OCI-LY1 (cell line): ENCODE measurements around the gene FOXF1.

ENCODE experiments used
- H2AFZ ChIP-seq: fragments of 200-600 bp; sonication (generic), shearing (Covaris generic); 2 replicates; pipeline ENCODE4 v1.6.0; 2014; ENCODE audit warnings: antibody characterized with exemption, mild to moderate bottlenecking, low read length
- H3F3A ChIP-seq: fragments of 200-600 bp; sonication (generic), shearing (Covaris generic); 2 replicates; pipeline ENCODE4 v1.6.0; 2014; ENCODE audit warnings: mild to moderate bottlenecking, antibody characterized with exemption, low read length, moderate library complexity; ENCODE audit not compliant: insufficient read depth
- H3K27ac ChIP-seq: fragments of 200-600 bp; sonication (generic); 2 replicates; pipeline ENCODE4 v1.5.1; 2014; ENCODE audit warnings: low read length, mixed run types, mild to moderate bottlenecking, low read depth; ENCODE audit not compliant: poor library complexity, severe bottlenecking
- H3K27me3 ChIP-seq: fragments of 200-600 bp; sonication (generic); 2 replicates; pipeline ENCODE4 v1.6.0; 2014; ENCODE audit warnings: antibody characterized with exemption, mild to moderate bottlenecking, low read length, moderate library complexity; ENCODE audit not compliant: insufficient read depth
- H3K36me3 ChIP-seq: fragments of 200-600 bp; sonication (generic); 2 replicates; pipeline ENCODE4 v1.6.1; 2014; ENCODE audit warnings: mild to moderate bottlenecking, antibody characterized with exemption, low read length, moderate library complexity, mixed read lengths; ENCODE audit not compliant: insufficient read depth
- H3K4me1 ChIP-seq: fragments of 200-600 bp; sonication (generic); 2 replicates; pipeline ENCODE4 v1.5.1; 2014; ENCODE audit warnings: mild to moderate bottlenecking, low read length, moderate library complexity; ENCODE audit not compliant: insufficient read depth, severe bottlenecking
- H3K4me2 ChIP-seq: fragments of 200-600 bp; sonication (generic), shearing (Covaris generic); 2 replicates; pipeline ENCODE4 v1.6.1; 2014; ENCODE audit warnings: low read length
- H3K4me3 ChIP-seq: fragments of 200-600 bp; sonication (generic); 2 replicates; pipeline ENCODE4 v1.5.1; 2014; ENCODE audit warnings: low read length, low read depth, mild to moderate bottlenecking, mixed read lengths; ENCODE audit not compliant: poor library complexity, severe bottlenecking
- H3K79me2 ChIP-seq: fragments of 200-600 bp; shearing (Covaris generic); 2 replicates; pipeline ENCODE4 v1.6.1; 2016; ENCODE audit warnings: mixed run types, low read length, mixed read lengths; ENCODE audit not compliant: insufficient read depth
- H3K9ac ChIP-seq: fragments of 200-600 bp; sonication (generic), shearing (Covaris generic); 2 replicates; pipeline ENCODE4 v1.6.1; 2014; ENCODE audit warnings: mild to moderate bottlenecking, low read length, mixed read lengths
- H3K9me2 ChIP-seq: fragments of 200-600 bp; sonication (generic), shearing (Covaris generic); 2 replicates; pipeline ENCODE4 v1.6.1; 2014; ENCODE audit warnings: low read depth, mild to moderate bottlenecking, low read length, mixed read lengths
- H3K9me3 ChIP-seq: fragments of 200-600 bp; shearing (Covaris generic); 2 replicates; pipeline ENCODE4 v1.6.1; 2014; ENCODE audit warnings: low read length, mixed read lengths
- H4K20me1 ChIP-seq: fragments of 200-600 bp; sonication (generic), shearing (Covaris generic); 2 replicates; pipeline ENCODE4 v1.6.0; 2016; ENCODE audit warnings: mild to moderate bottlenecking, low read length; ENCODE audit not compliant: insufficient read depth
- CTCF ChIP-seq: fragments of 200-600 bp; sonication (generic), shearing (Covaris generic); IDR thresholded peaks from 2 replicates; pipeline ENCODE4 v1.5.1; 2017; ENCODE audit warnings: mild to moderate bottlenecking, antibody characterized with exemption, low read length, moderate library complexity, mixed read lengths
- EZH2 ChIP-seq: fragments of 200-600 bp; sonication (generic), shearing (Covaris generic); IDR thresholded peaks from 2 replicates; pipeline ENCODE4 v1.8.0; 2017; ENCODE audit warnings: borderline replicate concordance, mixed run types, mild to moderate bottlenecking, antibody characterized with exemption, low read length, moderate library complexity, mixed read lengths

Gene FOXF1

DNA sequence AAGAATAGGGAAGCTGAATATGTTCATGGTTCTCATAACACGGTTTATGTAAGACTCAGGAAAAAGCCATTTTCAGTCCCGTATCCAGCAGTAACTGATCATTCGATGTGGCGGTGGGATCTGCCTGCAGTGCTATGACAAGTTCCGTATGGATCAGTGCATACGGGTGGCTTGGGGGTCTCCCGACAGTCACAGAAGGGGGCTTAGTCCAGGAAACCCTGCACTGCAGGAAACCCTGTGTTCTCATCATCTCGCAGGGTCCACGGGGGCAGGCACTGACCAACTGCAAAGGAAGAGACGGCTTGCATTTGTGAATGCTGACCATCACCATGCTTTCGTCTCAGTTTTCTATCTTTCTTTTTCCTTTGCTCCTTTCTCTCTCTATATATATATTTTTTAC lies 37.0 kb downstream of the FOXF1 start:
- Histone ChIP-seq H3K4me2 (no peak overlapping the region), H4K20me1 (no peaks in the 10 kb centered on the region), H3K9ac (no peak overlapping the region), H3K27me3 (no peaks in the 10 kb centered on the region), H3K36me3 (peaks cover 57% of the 10 kb centered on the region), H3K4me3 (no peak overlapping the region), H3K9me3 (no peaks in the 10 kb centered on the region), H3K27ac (no peak overlapping the region), H3F3A (no peaks in the 10 kb centered on the region), H3K79me2 (no peaks in the 10 kb centered on the region), H2AFZ (no peak overlapping the region), H3K4me1 (peaks cover 16% of the 10 kb centered on the region), H3K9me2 (no peaks in the 10 kb centered on the region)
- TF ChIP-seq EZH2 (no peak), CTCF (no peak)

DNA sequence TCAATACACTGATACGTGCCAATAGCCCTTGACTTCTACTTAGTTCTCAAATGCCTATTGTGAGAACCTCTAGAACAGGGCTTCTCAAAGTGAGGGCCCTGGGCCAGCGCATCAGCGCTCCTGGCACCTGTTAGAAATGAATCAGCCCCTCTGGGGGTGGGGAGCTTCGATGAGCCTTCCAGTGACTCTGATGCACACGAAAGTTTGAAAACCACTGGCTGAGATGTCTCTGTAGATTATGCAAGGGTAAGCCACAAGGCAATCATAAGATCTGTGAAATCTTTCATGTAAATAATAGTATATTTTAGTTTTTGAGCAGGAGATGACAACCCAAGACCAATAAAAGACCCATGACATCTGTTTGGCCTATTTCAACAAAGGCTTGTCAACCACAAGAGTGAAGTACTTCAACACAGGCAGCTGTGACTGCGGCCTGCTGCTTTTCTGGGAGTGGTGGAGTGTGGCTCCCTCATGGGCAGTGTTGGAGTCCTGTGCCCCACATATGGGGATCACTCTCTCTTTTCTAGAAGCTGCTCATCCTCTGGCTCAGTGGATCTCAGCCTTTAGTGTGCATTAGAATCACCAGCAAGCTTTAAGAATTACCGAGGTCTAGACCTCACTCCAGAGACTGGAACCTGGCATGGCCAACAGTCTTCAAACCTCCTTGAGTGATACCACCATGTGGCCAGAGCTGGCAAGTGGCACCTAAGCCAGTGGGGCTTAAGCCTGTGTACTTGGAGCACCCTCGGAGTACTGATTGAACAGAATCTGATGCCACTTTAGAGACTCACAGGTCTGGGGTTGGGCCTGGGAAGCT lies 39.0 kb downstream of the FOXF1 start:
- Histone ChIP-seq H4K20me1 (no peaks in the 10 kb centered on the region), H3K79me2 (no peaks in the 10 kb centered on the region), H3K27me3 (no peaks in the 10 kb centered on the region), H3F3A (no peaks in the 10 kb centered on the region), H3K4me1 (peaks cover 4% of the 10 kb centered on the region), H3K36me3 (peaks cover 47% of the 10 kb centered on the region), H3K4me2 (no peak overlapping the region), H3K27ac (no peak overlapping the region), H3K9me2 (no peaks in the 10 kb centered on the region), H3K4me3 (no peak overlapping the region), H2AFZ (no peak overlapping the region), H3K9ac (no peak overlapping the region), H3K9me3 (no peaks in the 10 kb centered on the region)
- TF ChIP-seq CTCF (no peak), EZH2 (no peak)

GRCh38 chr16:86549893-86550190 lies 39.5 kb downstream of the FOXF1 start:
- peaks cover 45% of the 10 kb centered on the region for H3K36me3 ChIP-seq
- H3K9ac ChIP-seq: no peak overlapping the region

More at GRCh38 chr16:86549893-86550190, 39.5 kb downstream of the FOXF1 start:
- Histone ChIP-seq H3F3A (no peaks in the 10 kb centered on the region), H3K27me3 (no peaks in the 10 kb centered on the region), H3K27ac (no peak overlapping the region), H2AFZ (no peak overlapping the region), H3K4me3 (no peak overlapping the region), H3K9me2 (no peaks in the 10 kb centered on the region), H4K20me1 (no peaks in the 10 kb centered on the region), H3K4me2 (no peak overlapping the region), H3K79me2 (no peaks in the 10 kb centered on the region), H3K9me3 (no peaks in the 10 kb centered on the region), H3K4me1 (peaks cover 6% of the 10 kb centered on the region)
- no peak for TF ChIP-seq EZH2
- no peak for TF ChIP-seq CTCF
